Measurements from ENCODE around the gene SLC27A4. TPM values are rescaled to one million over a fixed set of nuclear protein-coding genes. Genes with fewer than 3 reads are reported as not detected.

The SLC27A4 gene
- total and polyA plus RNA-seq, 2 of the 13 experiments (the other 11 are each of a cell fraction or from before 2014, with no cell fraction given): 10.6 to 18.8 TPM

- TF ChIP-seq CBX5 (CRISPR knock-in tag; IDR thresholded peaks at IDR 0.05; ENCODE audit: borderline replicate concordance) (no peak), ZC3H13 (CRISPR knock-in tag; IDR thresholded peaks at IDR 0.05) (no peak; the same call in 1 of the 2 replicates), SAFB2 (CRISPR knock-in tag; IDR thresholded peaks at IDR 0.05; ENCODE audit: borderline replicate concordance, low read depth) (no peak), SOX13 (IDR thresholded peaks at IDR 0.05) (no peak), SOX13 (CRISPR knock-in tag; conservative IDR thresholded peaks at IDR 0.05 in 1 of 2, IDR thresholded peaks at IDR 0.05 in 1 of 2) (no peak), ZNF513 (CRISPR knock-in tag; conservative IDR thresholded peaks at IDR 0.05) (no peak), KAT7 (CRISPR knock-in tag; IDR thresholded peaks at IDR 0.05; ENCODE audit: borderline replicate concordance) (peak; percentile 39; the same call in 1 of the 2 replicates), ZUFSP (CRISPR knock-in tag; IDR thresholded peaks at IDR 0.05; ENCODE audit: borderline replicate concordance) (no peak), ATF6 (CRISPR knock-in tag; conservative IDR thresholded peaks at IDR 0.05) (no peak; the same call in 1 of the 2 replicates), MIER2 (CRISPR knock-in tag; IDR thresholded peaks at IDR 0.05) (no peak), RFXAP (CRISPR knock-in tag; IDR thresholded peaks at IDR 0.05; ENCODE audit: borderline replicate concordance) (no peak), ZNF567 (CRISPR knock-in tag; IDR thresholded peaks at IDR 0.05; ENCODE audit: borderline replicate concordance) (no peak), PAWR (CRISPR knock-in tag; IDR thresholded peaks at IDR 0.05; ENCODE audit: borderline replicate concordance) (no peak), ZMYM4 (CRISPR knock-in tag; IDR thresholded peaks at IDR 0.05) (0 out of 2 replicates have a peak, but pooled peaks have one; percentile 26), RXRA (CRISPR knock-in tag; IDR thresholded peaks at IDR 0.05) (peak; percentile 26; the same call in 1 of the 2 replicates), RNF219 (CRISPR knock-in tag; IDR thresholded peaks at IDR 0.05) (no peak), POLR2A (IDR thresholded peaks at IDR 0.05; ENCODE audit: insufficient read depth in 1 of 2, low read depth in 2 of 2, low read length in 2 of 2) (peak; percentile 75 to 90), SETDB1 (CRISPR knock-in tag; IDR thresholded peaks at IDR 0.05; ENCODE audit: borderline replicate concordance) (no peak), RAD21 (CRISPR knock-in tag; IDR thresholded peaks at IDR 0.05) (no peak), SMARCE1 (IDR thresholded peaks at IDR 0.05; ENCODE audit: borderline replicate concordance) (no peak), GLMP (CRISPR knock-in tag; IDR thresholded peaks at IDR 0.05; ENCODE audit: borderline replicate concordance) (no peak)
Measured at GRCh38 chr9:128370752-128371629, 30.7 kb downstream of the SLC27A4 start, which contains the start of gene URM1 (continued).
